ENCODE data around the gene SUCO.

Gene SUCO

DNA sequence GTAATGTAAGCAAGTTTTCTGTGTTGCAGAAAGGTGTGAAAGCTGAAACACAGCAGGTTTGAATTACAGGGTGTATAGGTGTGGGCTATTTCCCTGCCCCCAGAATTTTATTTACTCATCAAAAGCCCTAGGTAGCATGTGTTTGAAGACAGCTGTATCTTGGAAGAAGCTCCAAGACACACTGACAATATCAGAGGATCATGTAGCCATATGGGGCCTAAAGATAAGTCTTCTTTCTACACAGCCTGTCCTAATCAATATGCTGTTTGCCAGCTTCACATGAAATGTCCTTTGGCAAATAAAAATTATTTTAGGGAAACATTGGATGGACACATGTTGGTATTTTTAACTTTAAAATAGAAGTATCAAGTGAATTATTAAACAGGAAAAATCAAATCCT is 17.5 kb upstream of the SUCO start:
- no peak for DNase-seq (ENCODE audit: low read depth in 2 of 2)

GRCh38 chr1:172515927-172516326 is 17.0 kb upstream of the SUCO start:
- DNase-seq (ENCODE audit: low read depth in 2 of 2) = no peak

GRCh38 chr1:172517081-172517480 is 15.9 kb upstream of the SUCO start:
- DNase-seq (ENCODE audit: low read depth in 2 of 2) = no peak

- DNase-seq (ENCODE audit: low read depth in 2 of 2) = no peak
Measured at GRCh38 chr1:172517545-172517944, 15.4 kb upstream of the SUCO start.

GRCh38 chr1:172529304-172529703 is 3.6 kb upstream of the SUCO start:
- DNase-seq (ENCODE audit: low read depth in 2 of 2) = no peak

DNA sequence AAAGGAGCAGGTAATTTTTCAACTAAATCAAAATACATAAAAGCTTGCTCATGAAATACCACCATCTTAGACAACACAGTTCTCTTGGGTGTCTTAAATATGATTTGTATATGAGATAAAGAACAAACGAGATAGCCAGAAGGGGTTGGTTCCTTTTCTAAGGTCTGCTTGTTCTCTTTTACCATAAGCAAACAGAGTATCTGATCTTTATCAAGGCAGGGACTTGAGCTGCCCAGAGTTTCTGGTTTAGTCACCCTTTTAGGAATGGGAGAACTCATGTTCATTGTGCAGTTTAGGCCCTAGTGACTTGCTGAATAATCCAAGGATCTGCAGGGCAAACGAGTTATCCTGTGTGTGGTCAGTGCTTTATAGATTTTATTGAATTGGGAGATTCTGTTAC is 3.0 kb upstream of the SUCO start:
- DNase-seq (ENCODE audit: low read depth in 2 of 2) = no peak

- no peak for DNase-seq (ENCODE audit: low read depth in 2 of 2)
Measured at GRCh38 chr1:172531412-172532182, 1.4 kb upstream of the SUCO start.

- peak; percentile 62 to 85 for DNase-seq (ENCODE audit: low read depth in 2 of 2)
Measured at GRCh38 chr1:172532183-172532699, 709 bp upstream of the SUCO start.

DNA sequence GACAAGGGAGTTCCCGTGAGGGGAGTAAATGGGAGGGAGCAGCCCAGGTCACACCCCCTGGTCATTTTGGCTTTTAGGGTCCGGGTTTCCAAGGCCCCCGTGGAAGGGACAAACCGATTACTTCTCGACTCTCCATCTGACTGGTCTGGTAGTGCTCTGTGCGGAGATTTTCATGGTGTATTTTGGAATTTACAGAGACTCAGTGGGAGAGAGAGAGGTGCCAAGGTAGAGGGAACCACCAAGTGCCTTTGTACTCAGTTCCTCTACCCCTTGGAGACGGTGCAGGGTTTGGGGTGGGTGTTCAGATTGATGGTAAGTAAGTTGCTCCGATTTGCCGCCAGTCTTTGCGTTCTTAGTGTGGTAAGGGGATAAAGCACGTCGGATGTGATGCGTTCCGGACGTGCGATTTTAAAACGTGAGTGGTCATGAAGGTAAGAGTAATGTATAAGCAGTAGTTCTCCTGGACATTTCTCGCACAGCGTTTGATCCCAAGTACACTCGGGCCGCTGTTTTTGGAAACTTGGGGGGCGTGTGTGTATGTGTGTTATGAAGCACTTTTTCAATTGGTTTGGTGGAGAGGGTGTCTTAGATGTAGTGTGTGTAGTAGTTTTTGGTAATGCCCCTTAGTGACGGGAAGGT is 682 bp downstream of the SUCO start:
- peak; percentile 6 to 19 for DNase-seq (ENCODE audit: low read depth in 2 of 2)

- no peak for DNase-seq (ENCODE audit: low read depth in 2 of 2)
Measured at GRCh38 chr1:172536256-172536655, 3.3 kb downstream of the SUCO start.

DNA sequence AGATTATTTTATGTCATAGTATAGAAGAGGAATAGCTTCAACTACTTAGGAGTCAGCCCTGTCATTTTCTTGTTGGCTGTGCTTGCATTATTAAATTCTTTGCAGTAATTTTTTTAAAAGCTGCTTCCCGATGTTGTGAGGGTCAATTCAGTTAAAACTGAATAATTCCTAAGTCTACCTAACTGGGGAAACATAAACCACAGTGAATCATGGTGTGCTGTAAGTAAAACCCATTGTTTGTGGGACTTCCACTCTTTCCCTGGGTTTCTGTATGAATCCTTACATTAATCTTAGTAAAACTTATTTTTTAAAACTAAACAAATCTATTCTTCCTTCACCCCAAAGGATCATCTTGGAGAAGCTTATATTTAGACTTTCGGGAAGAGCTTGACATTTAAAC is 4.4 kb downstream of the SUCO start:
- DNase-seq (ENCODE audit: low read depth in 2 of 2) = no peak

DNA sequence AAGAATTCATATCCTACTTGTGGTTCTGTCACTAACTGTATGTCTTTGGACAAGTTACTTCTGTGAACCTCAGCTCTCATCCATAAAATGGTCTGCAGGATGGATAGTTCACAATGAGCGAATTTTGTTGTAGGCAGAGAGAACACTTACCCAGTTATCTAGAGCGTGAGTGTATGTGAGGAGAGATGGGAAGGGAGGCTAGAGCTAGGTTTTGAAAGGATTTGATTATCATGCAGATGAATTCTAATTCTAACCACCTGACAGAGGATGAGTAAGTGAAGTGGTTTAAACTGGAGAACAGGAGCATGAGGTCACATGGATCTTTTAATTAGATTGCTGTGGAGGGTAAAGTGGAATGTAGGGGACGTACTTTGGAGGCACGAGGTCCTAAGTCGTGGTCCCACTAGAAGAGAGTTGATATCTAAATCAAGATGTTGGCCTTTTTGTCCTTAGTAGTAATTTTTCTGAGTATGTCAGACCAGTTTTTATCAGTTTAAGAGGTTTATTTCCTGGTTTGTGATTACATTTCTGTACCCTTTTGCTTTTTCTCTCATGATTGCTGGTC is 5.0 kb downstream of the SUCO start:
- DNase-seq (ENCODE audit: low read depth in 2 of 2) = no peak

- no peak for DNase-seq (ENCODE audit: low read depth in 2 of 2)
Measured at GRCh38 chr1:172540635-172541034, 7.7 kb downstream of the SUCO start.

GRCh38 chr1:172544481-172545104 is 11.6 kb downstream of the SUCO start:
- DNase-seq (ENCODE audit: low read depth in 2 of 2) = no peak

DNA sequence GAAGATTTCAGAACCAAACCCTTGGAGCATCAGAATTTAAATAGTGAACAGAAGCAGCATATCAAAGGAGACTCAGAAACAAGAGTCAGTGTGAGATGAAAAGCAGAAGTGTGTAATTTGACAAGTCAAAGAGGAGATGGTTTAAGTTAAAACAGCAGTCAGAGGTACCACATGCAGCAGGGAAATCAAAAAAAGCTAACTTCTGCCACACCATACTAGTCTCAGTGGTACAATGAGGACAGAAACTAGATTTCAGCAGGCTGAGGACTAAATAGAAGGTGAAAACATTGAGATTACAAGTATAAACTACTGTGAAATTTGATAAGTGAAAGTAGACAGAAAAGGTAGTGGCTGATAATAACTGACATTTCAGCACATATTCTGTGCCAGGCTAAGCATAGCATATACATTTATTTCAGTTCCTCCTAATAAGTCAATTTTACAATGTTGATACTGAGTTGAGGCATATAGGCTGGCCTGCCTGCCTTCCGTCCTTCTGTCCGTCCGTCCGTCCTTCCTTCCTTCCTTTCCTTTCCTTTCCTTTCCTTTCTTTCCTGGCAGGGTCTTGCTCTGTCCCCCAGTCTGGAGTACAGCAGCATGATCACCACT is 12.6 kb downstream of the SUCO start:
- DNase-seq (ENCODE audit: low read depth in 2 of 2) = no peak

GRCh38 chr1:172547071-172547470 is 14.1 kb downstream of the SUCO start:
- no peak for DNase-seq (ENCODE audit: low read depth in 2 of 2)

DNA sequence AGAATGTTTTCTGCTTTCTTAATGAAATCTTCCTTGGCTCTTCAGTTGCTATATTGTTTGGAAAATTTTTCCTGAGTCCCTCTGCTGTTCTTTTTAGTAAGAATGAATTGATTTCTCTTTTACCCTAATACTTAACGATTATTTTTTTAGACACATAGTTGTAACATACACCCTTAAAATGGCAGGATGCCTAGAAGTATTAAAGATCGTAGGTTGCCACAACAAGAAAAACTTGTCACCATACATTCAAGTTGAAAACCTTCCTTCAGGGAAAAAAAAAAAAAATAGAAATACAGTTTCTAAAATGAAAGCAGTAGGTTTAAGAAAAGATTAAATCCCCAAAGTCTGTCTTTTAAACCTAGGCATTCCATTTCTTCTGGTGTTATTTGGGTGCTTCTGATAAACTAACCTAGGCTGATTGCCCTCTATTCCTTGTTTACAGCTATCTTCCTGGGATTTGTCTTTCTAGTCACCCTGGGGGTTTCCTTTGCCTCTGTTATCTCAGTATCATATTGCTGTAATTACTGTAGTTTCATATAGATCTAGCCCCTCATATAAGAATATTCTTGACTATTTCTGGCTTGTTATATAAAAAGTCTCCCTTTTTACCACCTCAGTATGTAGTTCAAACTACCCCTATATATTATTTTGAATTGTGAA is 16.8 kb downstream of the SUCO start:
- no peak for DNase-seq (ENCODE audit: low read depth in 2 of 2)

DNA sequence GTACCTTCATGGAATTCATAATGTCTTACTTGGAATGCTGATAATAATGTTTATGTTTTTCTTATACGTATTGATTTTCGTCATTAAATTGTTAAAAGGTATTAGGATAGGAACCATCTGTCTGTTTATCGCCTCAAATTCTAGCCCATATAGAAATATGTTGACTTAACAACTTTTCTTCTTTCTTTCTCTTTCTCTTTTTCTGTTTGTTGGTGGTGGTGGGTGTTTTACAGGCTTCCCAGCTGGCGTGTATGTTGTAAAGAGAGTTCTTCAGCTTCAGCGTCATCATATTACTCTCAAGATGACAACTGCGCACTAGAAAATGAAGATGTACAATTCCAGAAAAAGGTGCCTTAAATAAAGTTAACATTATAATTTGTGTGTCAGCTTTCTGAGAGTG is 18.3 kb downstream of the SUCO start:
- no peak for DNase-seq (ENCODE audit: low read depth in 2 of 2)

DNA sequence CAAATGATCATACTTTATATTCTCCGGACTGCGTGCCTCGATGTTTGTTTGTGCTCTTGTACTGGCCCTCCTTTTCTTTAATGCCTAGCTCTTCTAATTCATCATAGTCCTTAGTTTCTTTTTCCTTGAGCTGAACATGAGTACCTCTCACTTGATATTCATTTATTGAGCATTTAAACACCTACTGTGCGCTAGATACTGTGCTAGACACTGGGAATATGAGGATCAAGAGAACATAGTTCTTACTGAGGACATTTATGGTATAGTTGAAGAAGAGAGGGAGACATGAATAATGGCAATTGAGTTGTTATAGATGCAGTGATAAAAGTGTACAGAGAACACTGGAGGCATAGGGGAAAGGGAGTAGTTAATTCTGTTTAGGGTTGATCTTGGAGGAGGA is 22.0 kb downstream of the SUCO start:
- DNase-seq (ENCODE audit: low read depth in 2 of 2) = no peak

GRCh38 chr1:172556461-172556860 is 23.5 kb downstream of the SUCO start:
- no peak for DNase-seq (ENCODE audit: low read depth in 2 of 2)

DNA sequence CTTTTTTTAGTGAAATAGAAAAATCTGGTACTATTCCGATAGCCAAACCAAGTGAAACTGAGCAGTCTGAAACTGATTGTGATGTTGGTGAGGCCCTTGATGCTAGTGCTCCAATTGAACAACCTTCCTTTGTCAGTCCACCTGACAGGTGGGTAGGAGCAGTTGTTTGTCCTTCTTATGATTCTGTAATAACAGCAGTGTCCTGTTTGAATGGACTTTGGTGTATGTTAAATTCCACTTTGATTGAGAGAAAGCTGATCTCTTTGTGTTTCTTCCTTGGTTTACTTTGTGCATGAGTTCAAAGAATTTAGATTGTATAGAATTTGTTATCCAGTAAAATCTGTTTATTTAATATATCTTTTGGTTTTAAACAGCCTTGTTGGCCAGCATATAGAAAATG is 24.3 kb downstream of the SUCO start:
- DNase-seq (ENCODE audit: low read depth in 2 of 2) = no peak
